IMR-90 (cell line): Measurements from ENCODE around the gene BOD1. TPM values are rescaled to one million over a fixed set of nuclear protein-coding genes. Genes with fewer than 3 reads are reported as not detected.
A peak's percentile ranks its signal among the peaks of the same experiment; 100 is the strongest.

Experiments
- ATAC-seq: fragments of 200-7000 bp; cut with Tn5 transposase; 2 replicates; pipeline ENCODE4 v1.9.1; 2020; ENCODE audit warnings: low read depth, mild to moderate bottlenecking, moderate library complexity
- BruUV-seq: library from RNA; stranded (reverse); fragments of 400-500 nt; replicated peaks from 2 replicates; lab custom pipeline; 2021; lab: Mats Ljungman, UMichigan
- CTCF ChIA-PET: fragments of 300-600 bp; formaldehyde crosslinking; extraction: SDS; loops from one replicate; lab custom pipeline; 2021; ENCODE audit warnings: antibody characterized with exemption; lab: Yijun Ruan, JAX
- POLR2A ChIA-PET: fragments of 300-600 bp; sonication (Branson Sonifier 250); formaldehyde crosslinking; loops from one replicate; lab custom pipeline; 2022; ENCODE audit warnings: antibody characterized with exemption; ENCODE audit not compliant: unreplicated experiment; lab: Charles Lee
- DNase-seq: peaks from one replicate; pipeline ENCODE4 v3.0.0; 2013
- H2AFZ ChIP-seq: replicated peaks from 2 replicates; pipeline ENCODE3; 2013; ENCODE audit warnings: low read length, mild to moderate bottlenecking; ENCODE audit not compliant: poor library complexity
- H2AK5ac ChIP-seq: 2 replicates; pipeline ENCODE4 v1.6.1; 2013; ENCODE audit warnings: low read depth, low read length, inconsistent platforms
- H2AK9ac ChIP-seq: replicated peaks from 2 replicates; pipeline ENCODE3; 2013; ENCODE audit warnings: mild to moderate bottlenecking, low read depth, low read length, moderate library complexity; ENCODE audit not compliant: poor library complexity
- H2BK120ac ChIP-seq: 2 replicates; pipeline ENCODE4 v1.6.1; 2013; ENCODE audit warnings: low read depth, low read length, inconsistent platforms
- H2BK15ac ChIP-seq: 3 replicates; pipeline ENCODE4 v1.6.1; 2013; ENCODE audit warnings: low read depth, low read length, inconsistent platforms
- H2BK20ac ChIP-seq: 2 replicates; pipeline ENCODE4 v1.6.1; 2013; ENCODE audit warnings: low read depth, mild to moderate bottlenecking, inconsistent platforms, low read length, moderate library complexity
- H2BK5ac ChIP-seq: 2 replicates; pipeline ENCODE4 v1.6.1; 2013; ENCODE audit warnings: mild to moderate bottlenecking, low read depth, low read length, inconsistent platforms; ENCODE audit not compliant: poor library complexity, severe bottlenecking
- H3K14ac ChIP-seq: replicated peaks from 2 replicates; pipeline ENCODE4 v1.6.1; 2013; ENCODE audit warnings: low read depth, low read length, inconsistent platforms
- H3K18ac ChIP-seq: 2 replicates; pipeline ENCODE4 v1.6.1; 2013; ENCODE audit warnings: low read depth, low read length, control low read depth
- H3K23ac ChIP-seq: 2 replicates; pipeline ENCODE4 v1.6.1; 2013; ENCODE audit warnings: low read depth, low read length, inconsistent platforms
- H3K27ac ChIP-seq: 2 replicates; pipeline ENCODE4 v1.5.1; 2013; ENCODE audit warnings: mild to moderate bottlenecking, control low read depth, low read length; ENCODE audit not compliant: insufficient read depth
- H3K27me3 ChIP-seq: 2 replicates; pipeline ENCODE4 v1.6.1; 2013; ENCODE audit warnings: low read length; ENCODE audit not compliant: control insufficient read depth, insufficient read depth
- H3K36me3 ChIP-seq: 2 replicates; pipeline ENCODE4 v1.6.1; 2013; ENCODE audit warnings: low read length, mixed read lengths; ENCODE audit not compliant: control insufficient read depth, insufficient read depth
- H3K4ac ChIP-seq: 2 replicates; pipeline ENCODE4 v1.6.1; 2013; ENCODE audit warnings: low read depth, low read length, inconsistent platforms
- H3K4me1 ChIP-seq: 2 replicates; pipeline ENCODE4 v1.6.1; 2013; ENCODE audit warnings: low read length, mixed read lengths; ENCODE audit not compliant: control insufficient read depth, insufficient read depth
- H3K4me2 ChIP-seq: 2 replicates; pipeline ENCODE4 v1.6.1; 2013; ENCODE audit warnings: low read depth, mild to moderate bottlenecking, control low read depth, low read length, moderate library complexity
- H3K4me3 ChIP-seq: 2 replicates; pipeline ENCODE4 v1.5.1; 2013; ENCODE audit warnings: low read depth, mild to moderate bottlenecking, control low read depth, low read length, moderate library complexity; ENCODE audit not compliant: insufficient read depth
- H3K56ac ChIP-seq: 2 replicates; pipeline ENCODE4 v1.6.1; 2013; ENCODE audit warnings: low read length, inconsistent platforms; ENCODE audit not compliant: insufficient read depth; ENCODE audit errors: extremely low read depth
- H3K79me1 ChIP-seq, 2 experiments: 2 replicates each; pipeline ENCODE4 v1.6.1; 2013; ENCODE audit warnings: low read length in 2 of 2, inconsistent platforms in 1 of 2, low read depth in 1 of 2
- H3K9ac ChIP-seq: 2 replicates; pipeline ENCODE4 v1.6.1; 2013; ENCODE audit warnings: low read depth, low read length, control low read depth
- H3K9me1 ChIP-seq: 2 replicates; pipeline ENCODE4 v1.6.1; 2013; ENCODE audit warnings: low read length, inconsistent platforms; ENCODE audit not compliant: insufficient read depth
- H3K9me3 ChIP-seq: 2 replicates; pipeline ENCODE4 v1.6.1; 2013; ENCODE audit warnings: low read length; ENCODE audit not compliant: control insufficient read depth, insufficient read depth
- H4K20me1 ChIP-seq: 2 replicates; pipeline ENCODE4 v1.6.1; 2013; ENCODE audit warnings: low read length, inconsistent platforms; ENCODE audit not compliant: insufficient read depth
- H4K5ac ChIP-seq: 2 replicates; pipeline ENCODE4 v1.6.1; 2013; ENCODE audit warnings: mild to moderate bottlenecking, low read depth, low read length, control low read depth
- H4K8ac ChIP-seq, 2 experiments: 2 replicates each; pipeline ENCODE4 v1.6.1; 2013; ENCODE audit warnings: low read depth in 2 of 2, low read length in 2 of 2, control low read depth in 1 of 2, inconsistent platforms in 1 of 2
- H4K91ac ChIP-seq: 2 replicates; pipeline ENCODE4 v1.6.1; 2013; ENCODE audit warnings: low read depth, low read length, inconsistent platforms; ENCODE audit not compliant: insufficient read depth
- BHLHE40 ChIP-seq: fragments of 150-350 bp; IDR thresholded peaks from 2 replicates; pipeline ENCODE4 v1.6.1; 2016; ENCODE audit warnings: mild to moderate bottlenecking, low read depth, low read length
- CEBPB ChIP-seq: IDR thresholded peaks from 2 replicates; pipeline ENCODE4 v1.6.1; 2012; ENCODE audit warnings: low read depth, low read length, improper control_type of control experiment
- CHD1 ChIP-seq: IDR thresholded peaks from 2 replicates; pipeline ENCODE4 v1.6.1; 2012; ENCODE audit warnings: low read depth, low read length, improper control_type of control experiment
- CTCF ChIP-seq: conservative IDR thresholded peaks from 2 replicates; pipeline ENCODE4 v1.5.1; 2012; ENCODE audit warnings: mild to moderate bottlenecking, low read depth, low read length, improper control_type of control experiment
- ELK1 ChIP-seq: fragments of 150-350 bp; IDR thresholded peaks from 2 replicates; pipeline ENCODE4 v1.6.1; 2016; ENCODE audit warnings: low read depth, mild to moderate bottlenecking, low read length, moderate library complexity, borderline replicate concordance
- FOS ChIP-seq: fragments of 150-350 bp; IDR thresholded peaks from 2 replicates; pipeline ENCODE4 v1.6.1; 2016; ENCODE audit warnings: low read depth, low read length
- MAFK ChIP-seq: IDR thresholded peaks from 2 replicates; pipeline ENCODE4 v1.6.1; 2012; ENCODE audit warnings: low read depth, low read length, improper control_type of control experiment
- MAZ ChIP-seq: IDR thresholded peaks from 2 replicates; pipeline ENCODE4 v1.6.1; 2012; ENCODE audit warnings: low read depth, mild to moderate bottlenecking, low read length, improper control_type of control experiment, moderate library complexity, borderline replicate concordance
- MXI1 ChIP-seq: IDR thresholded peaks from 2 replicates; pipeline ENCODE4 v1.6.1; 2012; ENCODE audit warnings: low read depth, mild to moderate bottlenecking, low read length, moderate library complexity, borderline replicate concordance
- NFE2L2 ChIP-seq: fragments of 150-350 bp; IDR thresholded peaks from 2 replicates; pipeline ENCODE4 v1.6.1; 2016; ENCODE audit warnings: low read depth, mild to moderate bottlenecking, low read length
- POLR2A ChIP-seq: IDR thresholded peaks from 2 replicates; pipeline ENCODE4 v1.6.1; 2012; ENCODE audit warnings: mild to moderate bottlenecking, low read depth, low read length
- RAD21 ChIP-seq: IDR thresholded peaks from 2 replicates; pipeline ENCODE4 v1.6.1; 2012; ENCODE audit warnings: low read length, improper control_type of control experiment
- RCOR1 ChIP-seq: IDR thresholded peaks from 2 replicates; pipeline ENCODE4 v1.6.1; 2012; ENCODE audit warnings: mild to moderate bottlenecking, low read length, improper control_type of control experiment; ENCODE audit not compliant: insufficient replicate concordance
- RFX5 ChIP-seq: IDR thresholded peaks from 2 replicates; pipeline ENCODE4 v1.8.0; 2012; ENCODE audit warnings: low read depth, mild to moderate bottlenecking, low read length, moderate library complexity
- SMC3 ChIP-seq: fragments of 150-350 bp; IDR thresholded peaks from 2 replicates; pipeline ENCODE4 v1.6.1; 2016; ENCODE audit warnings: low read depth, mild to moderate bottlenecking, antibody characterized with exemption, low read length, moderate library complexity
- WGBS, 2 experiments: methylation state at CpG; one replicate each; pipeline versions ENCODE4 v1.1.5 to v1.1.7; 2013; ENCODE audit warnings: missing lambda C conversion rate in 2 of 2; ENCODE audit not compliant: insufficient read length in 1 of 2; ENCODE audit errors: extremely low coverage in 2 of 2; 5-methylcytosine and 5-hydroxymethylcytosine counted together
- dilution Hi-C: fragments of 300-500 bp; cut with HindIII; formaldehyde crosslinking; loops from one replicate; pipeline ENCODE4 v1.14.3; 2018; ENCODE audit warnings: low sequenced_read_pairs; ENCODE audit not compliant: unreplicated experiment
- in situ Hi-C: fragments of 300-500 bp; cut with MboI; formaldehyde crosslinking; loops from 3 replicates; pipeline ENCODE4 v1.14.3; 2019; ENCODE audit warnings: low sequenced_read_pairs, inconsistent platforms, mixed read lengths
- intact Hi-C: fragments of 100-400 bp; cut with micrococcal nuclease; formaldehyde crosslinking; loops from 2 replicates; pipeline ENCODE4 v1.10.0; 2022
- polyA plus RNA-seq, 3 experiments: library from polyadenylated mRNA; depleted of rRNA; stranded (reverse); fragments of >200 nt; gene quantifications; 2 replicates each; pipeline ENCODE4 v1.2.3, GENCODE V29; 2012; ENCODE audit warnings: low replicate concordance in 1 of 3
- total RNA-seq: library from RNA; depleted of rRNA; stranded (reverse); fragments of >200 nt; gene quantifications from 2 replicates; pipeline ENCODE4 v1.2.3, GENCODE V29; 2012
- TF ChIP-seq, protein P1 (sequence below): fragments of 150-350 bp; IDR thresholded peaks from 2 replicates; pipeline ENCODE4 v1.6.1; 2017; ENCODE audit warnings: mild to moderate bottlenecking, antibody characterized with exemption, low read length, low read depth

Gene BOD1
- total and polyA plus RNA-seq, 2 of the 4 experiments (the other 2 are of a cell fraction), result 57.9 to 71.7 TPM

DNA sequence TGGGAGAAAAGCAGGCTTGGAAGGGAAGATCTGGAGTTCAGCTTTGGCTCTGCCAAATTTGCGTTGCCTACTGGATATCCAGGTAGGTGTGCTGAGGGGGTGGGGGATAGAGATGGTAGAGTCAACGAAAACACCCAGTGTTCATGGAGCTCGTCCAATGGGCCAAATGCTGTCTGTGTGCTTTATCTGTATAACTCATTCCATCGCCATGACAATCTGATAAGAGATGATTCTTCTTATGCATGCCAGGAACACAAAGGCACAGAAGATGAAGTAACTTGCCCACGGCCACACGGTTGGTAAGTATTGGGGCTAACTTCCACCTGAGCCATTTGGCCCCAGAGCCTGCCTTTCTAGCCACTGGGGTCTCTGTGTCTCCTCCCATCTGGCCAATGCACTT, 53.2 kb downstream of the BOD1 start:
- no peak overlapping the region for H3K23ac ChIP-seq
- DNase-seq (peak; percentile 15), ATAC-seq (no peak)
- no peak overlapping the region for H3K4me3 ChIP-seq
- H3K9me3 ChIP-seq, result peaks cover 9% of the 10 kb centered on the region
- H3K79me1 ChIP-seq, result no peaks in the 10 kb centered on the region
- no peak overlapping the region for H4K5ac ChIP-seq
- H2BK20ac ChIP-seq, result no peak overlapping the region; the same call in 1 of the 2 replicates
- no peak overlapping the region for H3K14ac ChIP-seq
- no peak overlapping the region for H2AFZ ChIP-seq
- H3K27me3 ChIP-seq, result no peaks in the 10 kb centered on the region
- dilution Hi-C loops (no loop called here), intact Hi-C loops (no loop called here), in situ Hi-C loops (loop anchor here (10.0 kb wide), 1 partner anchor 598 kb away; no protein-coding TSS in a partner anchor)
- H3K9me1 ChIP-seq, result 0 out of 2 replicates have a peak, but pooled peaks cover 4% of the 10 kb centered on the region
- no peak overlapping the region for H3K27ac ChIP-seq
- no peak overlapping the region for H3K18ac ChIP-seq
- BruUV-seq, result no TSS peak
- H2BK120ac ChIP-seq, result no peak overlapping the region
- no peak overlapping the region for H2BK15ac ChIP-seq
- no peak overlapping the region; the same call in 1 of the 2 replicates for H3K4ac ChIP-seq
- no peaks in the 10 kb centered on the region; the same call in 1 of the 2 replicates for H3K4me1 ChIP-seq
- ChIA-PET CTCF (no interaction called here), POLR2A (no interaction called here)
- H4K91ac ChIP-seq, result no peak overlapping the region
- H2BK5ac ChIP-seq, result no peak overlapping the region
- TF ChIP-seq CHD1 (no peak), CTCF (no peak), RAD21 (no peak), FOS (no peak), RFX5 (no peak), POLR2A (no peak), ELK1 (no peak), MXI1 (no peak), NFE2L2 (no peak), BHLHE40 (no peak), MAZ (no peak), SMC3 (no peak), RCOR1 (no peak), MAFK (no peak), CEBPB (no peak)
- TF ChIP-seq, protein P1, sequence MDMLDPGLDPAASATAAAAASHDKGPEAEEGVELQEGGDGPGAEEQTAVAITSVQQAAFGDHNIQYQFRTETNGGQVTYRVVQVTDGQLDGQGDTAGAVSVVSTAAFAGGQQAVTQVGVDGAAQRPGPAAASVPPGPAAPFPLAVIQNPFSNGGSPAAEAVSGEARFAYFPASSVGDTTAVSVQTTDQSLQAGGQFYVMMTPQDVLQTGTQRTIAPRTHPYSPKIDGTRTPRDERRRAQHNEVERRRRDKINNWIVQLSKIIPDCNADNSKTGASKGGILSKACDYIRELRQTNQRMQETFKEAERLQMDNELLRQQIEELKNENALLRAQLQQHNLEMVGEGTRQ, result no peak
- H3K9ac ChIP-seq, result no peak overlapping the region
- WGBS, 2 experiments, result 100% methylated on average over 1 of the region's 6 CpGs; no CpG with 5 or more reads in 1 of the 2 experiments
- H3K36me3 ChIP-seq, result no peaks in the 10 kb centered on the region
- H3K56ac ChIP-seq, result no peak overlapping the region
- no peak overlapping the region for H3K4me2 ChIP-seq
- no peak overlapping the region for H4K8ac ChIP-seq
- H4K20me1 ChIP-seq, result no peaks in the 10 kb centered on the region
- H2AK5ac ChIP-seq, result no peak overlapping the region
- no peak overlapping the region for H2AK9ac ChIP-seq
